T-helper 2 cell (primary cell): ENCODE data around the gene GADD45G.

ENCODE experiments used
- DNase-seq, 5 experiments: peaks; one replicate each; pipeline versions ENCODE4 v3.0.0 to v3.0.0-alpha.2; 2012 to 2022

The GADD45G gene

GRCh38 chr9:89630508-89630907 lies 25.7 kb downstream of the GADD45G start:
- no peak for DNase-seq

GRCh38 chr9:89631384-89631783 lies 26.6 kb downstream of the GADD45G start:
- no peak for DNase-seq

- no peak for DNase-seq
Observed at GRCh38 chr9:89632192-89632733, 27.5 kb downstream of the GADD45G start.

GRCh38 chr9:89632736-89633135 lies 27.9 kb downstream of the GADD45G start:
- DNase-seq = no peak

GRCh38 chr9:89633404-89633803 lies 28.6 kb downstream of the GADD45G start:
- no peak for DNase-seq

- no peak for DNase-seq
Observed at GRCh38 chr9:89633920-89634319, 29.1 kb downstream of the GADD45G start.

GRCh38 chr9:89634995-89635742 lies 30.4 kb downstream of the GADD45G start:
- no peak for DNase-seq

- no peak for DNase-seq
Observed at GRCh38 chr9:89635816-89636215, 31.0 kb downstream of the GADD45G start.

- DNase-seq = no peak
Observed at GRCh38 chr9:89637787-89638186, 33.0 kb downstream of the GADD45G start.

- DNase-seq = no peak
Observed at GRCh38 chr9:89638359-89638758, 33.5 kb downstream of the GADD45G start.

- no peak for DNase-seq
Observed at GRCh38 chr9:89638893-89639292, 34.1 kb downstream of the GADD45G start.

GRCh38 chr9:89639367-89639795 lies 34.6 kb downstream of the GADD45G start:
- no peak for DNase-seq

- DNase-seq = no peak
Observed at GRCh38 chr9:89639961-89640360, 35.1 kb downstream of the GADD45G start.

GRCh38 chr9:89640361-89640760 lies 35.5 kb downstream of the GADD45G start:
- no peak for DNase-seq

- DNase-seq = no peak
Observed at GRCh38 chr9:89640801-89641200, 36.0 kb downstream of the GADD45G start.

GRCh38 chr9:89641980-89642379 lies 37.2 kb downstream of the GADD45G start:
- DNase-seq = no peak

- DNase-seq = no peak
Observed at GRCh38 chr9:89642789-89643188, 38.0 kb downstream of the GADD45G start.

- no peak for DNase-seq
Observed at GRCh38 chr9:89646189-89646939, 41.6 kb downstream of the GADD45G start.

- no peak for DNase-seq
Observed at GRCh38 chr9:89647366-89648128, 42.7 kb downstream of the GADD45G start.

GRCh38 chr9:89648247-89649000 lies 43.6 kb downstream of the GADD45G start:
- no peak for DNase-seq

GRCh38 chr9:89649039-89649691 lies 44.4 kb downstream of the GADD45G start:
- peak in 1 of 5 experiments; percentile 16 for DNase-seq
